GM21576 (cell line): ENCODE data around the gene OGG1.
A peak's percentile ranks its signal among the peaks of the same experiment; 100 is the strongest.

Experiments
- ATAC-seq: cut with Tn5 transposase; IDR thresholded peaks from one replicate; pipeline ENCODE4 v1.9.1; 2021; ENCODE audit warnings: mild to moderate bottlenecking, moderate library complexity; ENCODE audit not compliant: unreplicated experiment

Gene OGG1

GRCh38 chr3:9727041-9727595 is 22.6 kb upstream of the OGG1 start:
- ATAC-seq = no peak

DNA sequence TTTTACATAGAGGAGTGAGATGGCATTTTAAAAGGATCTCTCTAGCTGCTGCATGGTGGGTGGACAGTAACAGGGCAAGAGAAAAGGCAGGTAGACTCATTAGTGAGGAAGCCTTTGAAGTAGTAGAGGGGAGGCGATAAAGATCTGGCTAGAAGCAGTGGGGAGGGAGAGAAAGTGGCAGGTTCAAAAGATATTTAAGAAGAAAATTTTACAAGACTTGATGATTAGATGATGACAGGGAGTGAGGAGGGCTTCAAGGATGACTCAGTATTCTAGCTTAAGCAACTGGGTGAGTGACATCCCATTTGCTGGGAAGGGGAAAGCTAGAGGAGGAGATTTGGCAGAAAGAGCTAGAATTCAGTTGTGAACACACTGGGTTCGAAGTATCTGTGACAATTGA is 22.0 kb upstream of the OGG1 start:
- no peak for ATAC-seq

- ATAC-seq = no peak
Measured at GRCh38 chr3:9729419-9729818, 20.3 kb upstream of the OGG1 start.

DNA sequence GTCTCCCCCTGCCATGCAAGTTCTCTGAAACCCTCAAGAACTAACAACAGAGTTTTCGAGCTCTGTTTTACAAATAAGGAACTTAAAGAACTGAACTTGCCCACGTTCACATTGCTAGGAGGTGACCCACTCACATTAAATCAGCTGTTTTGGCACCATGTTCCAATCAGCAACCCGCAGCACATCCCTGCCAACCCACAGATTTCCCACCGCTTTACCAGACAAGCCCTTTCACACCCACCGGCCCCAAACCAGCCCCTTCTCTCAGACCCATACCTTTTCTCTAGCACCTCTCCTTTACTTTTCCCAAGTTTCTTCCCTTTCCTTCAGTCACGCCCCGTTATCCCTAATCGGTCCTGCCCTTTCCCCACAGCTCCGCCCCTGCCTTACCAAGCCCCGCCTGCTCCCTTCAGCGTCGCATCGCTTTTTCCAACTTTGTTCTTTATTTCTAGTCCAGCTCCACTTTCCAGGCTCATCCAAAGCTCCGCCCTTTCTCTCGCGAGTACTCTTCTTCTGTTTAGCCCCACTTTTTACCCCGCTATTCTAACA is 19.0 kb upstream of the OGG1 start:
- ATAC-seq = peak; percentile 38

DNA sequence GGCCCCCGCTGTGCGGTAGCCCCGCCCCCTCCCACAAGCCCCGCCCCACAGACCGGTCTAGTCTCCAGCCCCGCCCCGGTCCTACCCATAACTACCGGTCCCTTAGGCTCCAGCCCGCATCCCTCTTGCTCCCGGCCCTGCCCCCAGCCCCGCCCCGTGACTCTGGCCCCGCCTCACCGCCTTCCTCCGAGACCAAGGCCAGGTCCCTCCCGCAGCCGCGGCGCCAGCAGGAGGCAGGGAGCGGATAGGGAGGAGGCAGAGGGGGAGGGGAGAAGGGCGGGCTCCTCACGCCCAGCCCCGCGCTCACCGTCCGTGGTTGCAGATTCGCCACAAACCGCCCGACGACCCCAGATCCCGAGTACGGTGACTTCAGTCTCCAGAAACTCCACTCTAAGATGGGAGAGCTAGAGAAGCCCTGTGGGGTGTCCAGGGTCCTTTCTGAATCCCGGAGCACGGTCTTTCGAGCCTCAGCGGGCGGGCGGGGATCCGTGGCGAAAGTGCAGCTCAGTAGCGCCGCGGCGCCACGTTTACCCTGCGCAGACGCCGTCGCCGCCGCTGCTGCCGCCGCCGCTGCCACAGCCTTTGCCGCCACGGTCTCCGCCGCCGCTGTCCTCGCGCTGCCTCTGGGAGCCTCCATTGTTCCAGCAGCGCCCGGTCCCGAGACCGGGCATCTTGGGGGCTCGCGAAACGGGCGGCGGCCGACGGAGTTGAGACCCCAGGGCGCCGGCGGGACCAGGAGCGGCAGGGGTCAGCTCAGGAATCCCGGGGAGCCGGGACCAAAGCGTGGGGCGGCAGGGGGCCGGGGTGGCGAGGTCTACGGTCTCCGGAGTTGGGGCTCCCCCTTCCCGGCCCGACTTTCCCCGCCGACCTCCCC is 18.3 kb upstream of the OGG1 start, which contains the start of gene BRPF1:
TSS of gene BRPF1 (plus strand) at position 530 of the 874 bp plus-strand sequence. CDS start 2,406 bp downstream, outside the sequence.
- ATAC-seq = peak; percentile 93

DNA sequence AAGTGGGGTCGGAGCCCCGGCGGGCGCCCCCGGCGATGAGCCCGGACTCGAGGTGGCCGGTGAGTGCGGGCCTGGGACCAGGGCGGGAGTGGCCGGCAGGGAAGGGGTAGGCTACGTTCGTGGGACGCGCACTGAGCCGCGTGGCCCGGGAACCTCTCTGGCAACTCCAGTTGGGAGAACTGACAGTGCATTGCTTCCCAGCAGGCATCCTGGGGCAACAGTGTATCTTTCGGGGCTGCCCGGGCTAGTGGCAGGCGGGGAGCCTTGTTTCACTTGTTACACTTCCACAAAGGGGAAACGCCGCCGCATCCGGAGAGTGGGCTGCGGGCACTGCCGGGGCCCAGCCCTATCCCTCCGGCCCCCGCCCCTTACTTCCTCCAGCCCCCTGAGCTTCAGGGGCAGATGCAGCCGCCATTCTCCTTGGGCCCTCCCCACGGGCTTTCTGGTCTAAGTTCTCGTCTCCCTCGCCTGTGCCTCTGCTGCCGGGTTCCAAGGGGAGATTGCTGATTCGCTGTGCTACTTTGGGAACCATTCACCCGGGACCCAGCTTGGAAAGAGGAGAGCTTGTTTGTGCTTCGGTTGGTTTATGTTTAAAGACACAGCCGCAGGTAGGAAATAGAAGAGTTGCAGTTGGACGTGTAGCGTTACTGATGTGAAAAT is 17.5 kb upstream of the OGG1 start:
- no peak for ATAC-seq

DNA sequence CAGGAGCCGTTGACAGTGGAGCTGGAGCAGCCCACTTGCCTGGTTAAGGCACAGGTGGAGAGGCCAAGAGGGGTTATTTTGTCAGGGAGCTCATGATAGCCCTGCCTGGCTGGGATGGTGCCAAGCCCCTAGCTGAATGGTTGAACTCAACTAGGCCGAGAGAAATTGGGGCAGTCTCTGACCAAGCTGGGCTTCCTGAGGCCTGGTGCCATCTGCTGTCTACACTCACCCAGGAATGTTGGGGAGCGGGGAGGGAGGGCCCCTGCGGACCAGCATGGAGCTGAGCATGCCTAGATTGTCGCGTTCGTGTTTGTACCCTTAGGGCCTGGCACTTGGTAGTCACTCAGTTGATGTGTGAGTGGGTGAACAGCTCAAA is 17.0 kb upstream of the OGG1 start:
- ATAC-seq = no peak

GRCh38 chr3:9736831-9737230 is 12.9 kb upstream of the OGG1 start:
- ATAC-seq = no peak

DNA sequence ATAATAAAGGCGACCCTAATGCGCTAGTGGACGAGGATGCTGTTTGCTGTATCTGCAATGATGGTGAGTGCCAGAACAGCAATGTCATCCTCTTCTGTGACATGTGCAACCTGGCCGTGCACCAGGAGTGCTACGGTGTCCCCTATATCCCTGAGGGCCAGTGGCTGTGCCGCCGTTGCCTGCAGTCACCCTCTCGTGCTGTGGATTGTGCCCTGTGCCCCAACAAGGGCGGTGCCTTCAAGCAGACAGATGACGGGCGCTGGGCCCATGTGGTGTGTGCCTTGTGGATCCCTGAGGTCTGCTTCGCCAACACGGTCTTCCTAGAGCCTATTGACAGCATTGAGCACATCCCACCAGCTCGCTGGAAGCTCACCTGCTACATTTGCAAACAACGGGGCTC is 10.6 kb upstream of the OGG1 start:
- ATAC-seq = no peak

DNA sequence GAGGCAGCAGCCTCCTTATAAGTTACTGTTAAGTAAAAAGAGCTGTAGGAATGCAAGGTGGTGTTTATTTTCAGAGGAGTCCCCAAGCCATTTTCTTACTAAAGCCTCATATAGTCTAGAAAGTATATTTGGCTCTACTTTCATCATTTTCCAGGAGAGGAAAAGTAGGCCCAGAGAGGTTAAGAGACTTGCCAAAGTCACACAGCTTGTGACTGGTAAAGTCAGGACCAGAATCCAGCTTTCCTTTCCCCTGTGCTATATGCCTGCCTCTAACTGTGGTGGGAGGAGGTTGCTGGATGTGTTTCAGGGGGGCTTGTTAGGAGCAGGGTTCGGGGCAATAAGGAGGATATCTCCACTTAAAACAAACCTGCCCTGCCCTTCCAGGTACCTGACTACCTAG is 7.2 kb upstream of the OGG1 start:
- no peak for ATAC-seq

GRCh38 chr3:9743548-9743947 is 6.2 kb upstream of the OGG1 start:
- no peak for ATAC-seq

GRCh38 chr3:9744162-9744561 is 5.6 kb upstream of the OGG1 start:
- no peak for ATAC-seq

DNA sequence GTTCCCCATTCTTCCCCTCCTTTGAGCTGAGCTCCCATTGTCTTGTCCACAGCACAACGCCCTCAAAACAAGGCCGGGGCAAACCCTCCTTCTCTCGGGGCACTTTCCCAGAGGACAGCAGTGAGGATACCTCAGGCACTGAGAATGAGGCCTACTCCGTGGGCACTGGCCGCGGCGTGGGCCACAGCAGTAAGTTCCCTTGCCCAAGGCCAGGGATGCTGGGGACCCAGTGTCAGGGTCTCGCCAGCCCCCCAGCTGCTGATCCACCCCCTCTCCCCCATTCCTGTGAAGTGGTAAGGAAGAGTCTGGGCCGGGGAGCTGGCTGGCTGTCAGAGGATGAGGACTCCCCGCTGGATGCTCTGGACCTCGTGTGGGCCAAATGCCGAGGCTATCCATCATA is 4.2 kb upstream of the OGG1 start:
- ATAC-seq = no peak

DNA sequence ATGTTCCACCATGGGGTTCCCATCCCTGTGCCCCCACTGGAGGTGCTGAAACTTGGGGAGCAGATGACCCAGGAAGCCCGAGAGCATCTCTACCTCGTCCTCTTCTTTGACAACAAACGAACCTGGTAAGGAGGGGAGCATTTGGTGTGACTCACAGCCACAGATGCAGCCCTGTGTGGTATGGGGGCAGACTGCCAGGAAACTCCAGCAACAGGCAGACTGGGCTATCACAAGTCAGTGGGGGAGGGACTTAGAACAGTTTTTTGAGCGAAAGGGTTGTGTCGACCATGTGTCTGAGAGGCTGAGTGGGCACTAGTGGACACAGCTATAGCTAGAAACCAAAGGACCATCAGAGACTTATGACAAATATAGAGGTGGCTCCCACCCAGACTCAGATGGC is 3.4 kb upstream of the OGG1 start:
- no peak for ATAC-seq

DNA sequence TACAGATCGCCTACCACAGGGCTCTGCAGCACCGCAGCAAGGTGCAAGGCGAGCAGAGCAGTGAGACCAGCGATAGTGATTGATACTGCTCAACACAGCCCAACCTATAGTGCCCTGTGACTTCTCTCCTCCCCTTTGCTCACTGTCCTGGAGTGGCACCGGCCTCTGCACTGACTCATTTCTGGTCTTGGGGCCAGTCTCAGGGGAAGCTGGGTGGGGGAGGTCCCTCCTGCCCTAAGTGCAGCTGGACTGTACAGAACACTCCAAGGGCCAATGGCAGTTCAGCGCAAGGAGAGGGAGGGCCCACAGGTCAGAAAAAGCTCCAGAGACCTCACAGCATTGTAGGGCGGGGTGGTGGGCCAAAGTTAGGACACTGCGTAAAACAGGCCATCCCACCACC is 2.5 kb upstream of the OGG1 start:
- ATAC-seq = no peak

GRCh38 chr3:9748031-9748430 is 1.7 kb upstream of the OGG1 start:
- no peak for ATAC-seq

GRCh38 chr3:9749296-9749644 is 482 bp upstream of the OGG1 start:
- ATAC-seq = no peak

DNA sequence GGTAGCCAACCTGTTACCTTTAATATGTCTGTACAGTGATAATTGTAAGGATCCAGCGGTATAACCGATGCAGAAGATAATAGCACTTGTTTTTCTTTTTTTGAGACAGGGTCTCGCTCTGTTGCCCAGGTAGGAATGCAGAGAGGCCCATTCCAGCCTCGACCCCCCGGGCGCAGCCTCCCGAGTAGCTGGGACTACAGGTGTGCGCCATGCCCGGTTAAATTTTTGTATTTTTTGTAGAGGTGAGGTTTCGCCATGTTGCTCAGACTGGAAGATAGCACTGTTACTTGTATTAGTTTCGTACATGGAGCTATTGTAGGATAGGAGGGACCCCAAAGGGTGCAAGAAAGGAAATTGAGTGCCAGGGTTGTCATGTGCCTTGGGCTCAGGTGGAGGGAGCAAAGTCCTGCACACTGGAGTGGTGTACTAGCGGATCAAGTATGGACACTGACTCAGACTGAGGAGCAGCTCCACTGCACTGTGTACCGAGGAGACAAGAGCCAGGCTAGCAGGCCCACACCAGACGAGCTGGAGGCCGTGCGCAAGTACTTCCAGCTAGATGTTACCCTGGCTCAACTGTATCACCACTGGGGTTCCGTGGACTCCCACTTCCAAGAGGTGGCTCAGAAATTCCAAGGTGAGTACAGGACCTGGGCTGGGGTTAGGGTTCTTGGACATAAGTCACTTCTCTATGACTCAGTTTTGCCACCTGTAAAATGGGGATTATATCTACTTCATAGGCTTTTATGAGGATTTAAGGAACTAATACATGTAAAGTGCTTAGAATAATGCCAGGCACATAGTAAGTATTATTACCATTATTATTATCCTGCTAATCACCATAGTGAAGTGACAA is 1.0 kb downstream of the OGG1 start:
- no peak for ATAC-seq

DNA sequence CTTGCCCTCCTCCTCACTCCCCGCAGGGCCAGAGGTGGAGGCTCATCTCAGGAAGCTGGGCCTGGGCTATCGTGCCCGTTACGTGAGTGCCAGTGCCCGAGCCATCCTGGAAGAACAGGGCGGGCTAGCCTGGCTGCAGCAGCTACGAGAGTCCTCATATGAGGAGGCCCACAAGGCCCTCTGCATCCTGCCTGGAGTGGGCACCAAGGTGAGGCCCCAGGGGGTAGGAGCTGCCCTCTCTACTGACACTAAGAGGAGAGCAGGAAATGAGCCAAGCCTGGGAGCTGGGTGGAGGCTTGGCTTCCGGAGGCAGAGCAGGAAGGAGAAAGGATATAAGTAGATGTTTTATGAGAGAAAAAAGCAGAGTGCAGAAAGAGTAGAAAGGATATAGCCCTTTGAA is 4.9 kb downstream of the OGG1 start:
- no peak for ATAC-seq

GRCh38 chr3:9757427-9757826 is 7.7 kb downstream of the OGG1 start:
- no peak for ATAC-seq
